GM12874 (cell line): Measurements from ENCODE around the gene SMYD3.

Source experiments
- CTCF ChIP-seq: IDR thresholded peaks from 2 replicates; pipeline ENCODE4 v1.5.1; 2011; ENCODE audit warnings: low read depth, mild to moderate bottlenecking, control low read depth, low read length, moderate library complexity; ENCODE audit not compliant: insufficient read depth

SMYD3 gene

GRCh38 chr1:246415028-246415427, 92.1 kb downstream of the SMYD3 start:
- no peak for TF ChIP-seq CTCF

GRCh38 chr1:246413430-246413829, 93.6 kb downstream of the SMYD3 start:
- no peak for TF ChIP-seq CTCF

GRCh38 chr1:246404078-246404477, 103.0 kb downstream of the SMYD3 start:
- no peak for TF ChIP-seq CTCF

- TF ChIP-seq CTCF = no peak
These were observed 108.8 kb downstream of the SMYD3 start for GRCh38 chr1:246398126-246398813.

- TF ChIP-seq CTCF = no peak
These were observed 110.0 kb downstream of the SMYD3 start for GRCh38 chr1:246397046-246397445.

- no peak for TF ChIP-seq CTCF
These were observed 110.8 kb downstream of the SMYD3 start for GRCh38 chr1:246396322-246396721.

- TF ChIP-seq CTCF = no peak
These were observed 113.0 kb downstream of the SMYD3 start for GRCh38 chr1:246394121-246394520.
